ENCODE results near the gene RHBDD1. TPM values are rescaled to one million over a fixed set of nuclear protein-coding genes. Genes with fewer than 3 reads are reported as not detected.

Gene RHBDD1
- polyA plus RNA-seq, 1 of the 3 experiments (the other 2 are of a cell fraction) = 10.3 TPM

DNA sequence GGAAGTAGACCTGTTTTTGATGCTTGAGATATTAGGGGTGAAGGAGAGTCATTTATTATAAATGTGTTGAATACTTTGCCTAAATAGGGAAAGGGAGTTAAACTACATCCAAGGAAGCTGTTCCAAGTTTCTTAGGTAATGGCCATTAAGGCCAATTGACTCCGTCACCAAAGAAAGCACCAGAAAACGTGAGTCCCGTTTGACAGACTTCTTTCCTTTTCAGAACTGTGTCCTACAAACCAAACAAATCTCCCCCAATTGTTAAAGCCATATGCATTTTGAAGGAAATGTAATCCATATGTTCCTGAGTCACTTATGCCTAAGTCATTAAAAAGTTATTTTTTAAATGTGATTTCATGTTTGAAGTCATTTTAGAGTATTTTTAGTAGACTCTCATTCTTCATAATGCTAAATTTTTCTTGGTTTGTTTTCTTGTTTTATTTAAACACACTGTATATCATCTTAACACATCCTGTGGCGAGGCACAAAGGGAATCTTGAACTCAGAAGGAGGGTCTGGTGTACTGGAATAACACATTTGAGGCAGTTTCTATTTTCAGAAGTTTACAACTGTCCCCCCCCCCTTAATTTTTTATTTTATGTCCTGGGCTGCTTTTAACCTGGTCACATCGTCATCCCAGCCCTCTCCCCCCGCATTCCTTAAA lies 133.7 kb downstream of the RHBDD1 start (continued):
- TF ChIP-seq GATA2 (CRISPR knock-in tag; IDR thresholded peaks at IDR 0.05) = no peak
- peak; percentile 46; the same call in 1 of the 2 replicates for TF ChIP-seq FOSL2 (IDR thresholded peaks at IDR 0.05; ENCODE audit: borderline replicate concordance, low read depth)
- TF ChIP-seq SMC3 (IDR thresholded peaks at IDR 0.05; ENCODE audit: low read depth, low read length) = no peak
- no peak for TF ChIP-seq FOXJ3 (CRISPR knock-in tag; IDR thresholded peaks at IDR 0.05)
- TF ChIP-seq GABPA (IDR thresholded peaks at IDR 0.05; ENCODE audit: low read depth) = no peak
- peak in 1 of 2 experiments; percentile 25; a peak in 1 of 4 replicates for TF ChIP-seq EP300 (IDR thresholded peaks at IDR 0.05; ENCODE audit: borderline replicate concordance in 1 of 2, low read depth in 1 of 2, low read length in 1 of 2)
- TF ChIP-seq NFIC (IDR thresholded peaks at IDR 0.05; ENCODE audit: borderline replicate concordance) = peak; percentile 15; the same call in 1 of the 2 replicates
- TF ChIP-seq, protein P1, sequence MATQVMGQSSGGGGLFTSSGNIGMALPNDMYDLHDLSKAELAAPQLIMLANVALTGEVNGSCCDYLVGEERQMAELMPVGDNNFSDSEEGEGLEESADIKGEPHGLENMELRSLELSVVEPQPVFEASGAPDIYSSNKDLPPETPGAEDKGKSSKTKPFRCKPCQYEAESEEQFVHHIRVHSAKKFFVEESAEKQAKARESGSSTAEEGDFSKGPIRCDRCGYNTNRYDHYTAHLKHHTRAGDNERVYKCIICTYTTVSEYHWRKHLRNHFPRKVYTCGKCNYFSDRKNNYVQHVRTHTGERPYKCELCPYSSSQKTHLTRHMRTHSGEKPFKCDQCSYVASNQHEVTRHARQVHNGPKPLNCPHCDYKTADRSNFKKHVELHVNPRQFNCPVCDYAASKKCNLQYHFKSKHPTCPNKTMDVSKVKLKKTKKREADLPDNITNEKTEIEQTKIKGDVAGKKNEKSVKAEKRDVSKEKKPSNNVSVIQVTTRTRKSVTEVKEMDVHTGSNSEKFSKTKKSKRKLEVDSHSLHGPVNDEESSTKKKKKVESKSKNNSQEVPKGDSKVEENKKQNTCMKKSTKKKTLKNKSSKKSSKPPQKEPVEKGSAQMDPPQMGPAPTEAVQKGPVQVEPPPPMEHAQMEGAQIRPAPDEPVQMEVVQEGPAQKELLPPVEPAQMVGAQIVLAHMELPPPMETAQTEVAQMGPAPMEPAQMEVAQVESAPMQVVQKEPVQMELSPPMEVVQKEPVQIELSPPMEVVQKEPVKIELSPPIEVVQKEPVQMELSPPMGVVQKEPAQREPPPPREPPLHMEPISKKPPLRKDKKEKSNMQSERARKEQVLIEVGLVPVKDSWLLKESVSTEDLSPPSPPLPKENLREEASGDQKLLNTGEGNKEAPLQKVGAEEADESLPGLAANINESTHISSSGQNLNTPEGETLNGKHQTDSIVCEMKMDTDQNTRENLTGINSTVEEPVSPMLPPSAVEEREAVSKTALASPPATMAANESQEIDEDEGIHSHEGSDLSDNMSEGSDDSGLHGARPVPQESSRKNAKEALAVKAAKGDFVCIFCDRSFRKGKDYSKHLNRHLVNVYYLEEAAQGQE (IDR thresholded peaks at IDR 0.05; ENCODE audit: low read depth, low read length) = no peak
- TF ChIP-seq TCF12 (IDR thresholded peaks at IDR 0.05) = peak; percentile 83
- TF ChIP-seq RXRA (IDR thresholded peaks at IDR 0.05; ENCODE audit: borderline replicate concordance, low read depth) = peak; percentile 8; the same call in 1 of the 2 replicates
- TF ChIP-seq, protein P2, sequence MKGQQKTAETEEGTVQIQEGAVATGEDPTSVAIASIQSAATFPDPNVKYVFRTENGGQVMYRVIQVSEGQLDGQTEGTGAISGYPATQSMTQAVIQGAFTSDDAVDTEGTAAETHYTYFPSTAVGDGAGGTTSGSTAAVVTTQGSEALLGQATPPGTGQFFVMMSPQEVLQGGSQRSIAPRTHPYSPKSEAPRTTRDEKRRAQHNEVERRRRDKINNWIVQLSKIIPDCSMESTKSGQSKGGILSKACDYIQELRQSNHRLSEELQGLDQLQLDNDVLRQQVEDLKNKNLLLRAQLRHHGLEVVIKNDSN (IDR thresholded peaks at IDR 0.05; ENCODE audit: borderline replicate concordance, low read depth) = no peak
- peak; percentile 51; the same call in 1 of the 2 replicates for TF ChIP-seq MEF2A (IDR thresholded peaks at IDR 0.05; ENCODE audit: borderline replicate concordance, low read depth)
- TF ChIP-seq ELF1 (IDR thresholded peaks at IDR 0.05) = no peak
- TF ChIP-seq, protein P3, sequence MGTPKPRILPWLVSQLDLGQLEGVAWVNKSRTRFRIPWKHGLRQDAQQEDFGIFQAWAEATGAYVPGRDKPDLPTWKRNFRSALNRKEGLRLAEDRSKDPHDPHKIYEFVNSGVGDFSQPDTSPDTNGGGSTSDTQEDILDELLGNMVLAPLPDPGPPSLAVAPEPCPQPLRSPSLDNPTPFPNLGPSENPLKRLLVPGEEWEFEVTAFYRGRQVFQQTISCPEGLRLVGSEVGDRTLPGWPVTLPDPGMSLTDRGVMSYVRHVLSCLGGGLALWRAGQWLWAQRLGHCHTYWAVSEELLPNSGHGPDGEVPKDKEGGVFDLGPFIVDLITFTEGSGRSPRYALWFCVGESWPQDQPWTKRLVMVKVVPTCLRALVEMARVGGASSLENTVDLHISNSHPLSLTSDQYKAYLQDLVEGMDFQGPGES (IDR thresholded peaks at IDR 0.05; ENCODE audit: low read depth, low read length) = no peak
- peak; percentile 32; the same call in 1 of the 2 replicates for TF ChIP-seq JUND (IDR thresholded peaks at IDR 0.05)
- TF ChIP-seq, protein P4, sequence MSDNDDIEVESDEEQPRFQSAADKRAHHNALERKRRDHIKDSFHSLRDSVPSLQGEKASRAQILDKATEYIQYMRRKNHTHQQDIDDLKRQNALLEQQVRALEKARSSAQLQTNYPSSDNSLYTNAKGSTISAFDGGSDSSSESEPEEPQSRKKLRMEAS (IDR thresholded peaks at IDR 0.05; ENCODE audit: low read depth) = 0 out of 2 replicates have a peak, but pooled peaks have one; percentile 29
- no peak for TF ChIP-seq RAD21 (IDR thresholded peaks at IDR 0.05; ENCODE audit: low read length)
- TF ChIP-seq MXI1 (IDR thresholded peaks at IDR 0.05; ENCODE audit: low read depth, low read length) = no peak
- TF ChIP-seq, protein P5, sequence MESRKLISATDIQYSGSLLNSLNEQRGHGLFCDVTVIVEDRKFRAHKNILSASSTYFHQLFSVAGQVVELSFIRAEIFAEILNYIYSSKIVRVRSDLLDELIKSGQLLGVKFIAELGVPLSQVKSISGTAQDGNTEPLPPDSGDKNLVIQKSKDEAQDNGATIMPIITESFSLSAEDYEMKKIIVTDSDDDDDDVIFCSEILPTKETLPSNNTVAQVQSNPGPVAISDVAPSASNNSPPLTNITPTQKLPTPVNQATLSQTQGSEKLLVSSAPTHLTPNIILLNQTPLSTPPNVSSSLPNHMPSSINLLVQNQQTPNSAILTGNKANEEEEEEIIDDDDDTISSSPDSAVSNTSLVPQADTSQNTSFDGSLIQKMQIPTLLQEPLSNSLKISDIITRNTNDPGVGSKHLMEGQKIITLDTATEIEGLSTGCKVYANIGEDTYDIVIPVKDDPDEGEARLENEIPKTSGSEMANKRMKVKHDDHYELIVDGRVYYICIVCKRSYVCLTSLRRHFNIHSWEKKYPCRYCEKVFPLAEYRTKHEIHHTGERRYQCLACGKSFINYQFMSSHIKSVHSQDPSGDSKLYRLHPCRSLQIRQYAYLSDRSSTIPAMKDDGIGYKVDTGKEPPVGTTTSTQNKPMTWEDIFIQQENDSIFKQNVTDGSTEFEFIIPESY (IDR thresholded peaks at IDR 0.05; ENCODE audit: borderline replicate concordance, low read depth) = no peak

Measured in SK-N-SH (cell line).